Smooth muscle cell of trachea (primary cell): ENCODE measurements around the gene ASPDH. TPM values are rescaled to one million over a fixed set of nuclear protein-coding genes. Genes with fewer than 3 reads are reported as not detected.

Experiments used
- total RNA-seq: library from RNA; depleted of rRNA; stranded (reverse); fragments of >200 nt; gene quantifications from 2 replicates; pipeline ENCODE4 v1.2.1, GENCODE V29; 2014

The ASPDH gene
- not detected in 2 replicates for total RNA-seq

DNA sequence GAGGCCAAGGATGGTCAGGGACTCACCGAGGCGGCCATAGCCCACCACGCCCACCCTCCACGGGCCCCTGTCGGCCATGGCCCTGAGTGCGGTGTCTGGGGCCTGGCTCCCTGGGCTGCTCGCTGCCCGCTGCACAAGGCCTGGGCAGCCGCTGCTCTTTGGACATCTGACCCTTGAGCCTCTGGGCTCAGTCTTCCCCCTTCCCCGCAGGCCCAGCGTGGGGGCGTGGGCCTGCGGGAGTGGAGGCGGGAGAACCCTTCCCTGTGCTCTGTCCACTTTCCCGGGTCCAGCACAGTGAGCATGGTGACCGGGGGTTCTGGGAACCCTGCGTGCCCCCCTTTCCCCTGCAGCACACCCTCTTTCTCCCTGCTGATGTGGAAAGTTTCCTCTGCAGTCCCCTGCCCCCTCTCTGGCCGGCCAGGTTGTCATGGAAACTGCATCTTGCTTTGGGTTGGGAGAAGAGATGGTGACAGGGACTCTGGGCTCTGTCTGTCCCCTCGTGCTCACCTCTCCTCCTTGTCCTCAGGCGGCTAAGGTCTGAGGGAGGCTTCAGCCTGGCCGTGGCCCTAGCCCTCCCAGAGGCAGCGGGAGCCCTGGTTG, at the start of gene ASPDH:
Gene ASPDH, minus strand, starts transcription at position 168 of the 600 bp plus-strand sequence. Its CDS starts 90 bp downstream, at position 78.

DNA sequence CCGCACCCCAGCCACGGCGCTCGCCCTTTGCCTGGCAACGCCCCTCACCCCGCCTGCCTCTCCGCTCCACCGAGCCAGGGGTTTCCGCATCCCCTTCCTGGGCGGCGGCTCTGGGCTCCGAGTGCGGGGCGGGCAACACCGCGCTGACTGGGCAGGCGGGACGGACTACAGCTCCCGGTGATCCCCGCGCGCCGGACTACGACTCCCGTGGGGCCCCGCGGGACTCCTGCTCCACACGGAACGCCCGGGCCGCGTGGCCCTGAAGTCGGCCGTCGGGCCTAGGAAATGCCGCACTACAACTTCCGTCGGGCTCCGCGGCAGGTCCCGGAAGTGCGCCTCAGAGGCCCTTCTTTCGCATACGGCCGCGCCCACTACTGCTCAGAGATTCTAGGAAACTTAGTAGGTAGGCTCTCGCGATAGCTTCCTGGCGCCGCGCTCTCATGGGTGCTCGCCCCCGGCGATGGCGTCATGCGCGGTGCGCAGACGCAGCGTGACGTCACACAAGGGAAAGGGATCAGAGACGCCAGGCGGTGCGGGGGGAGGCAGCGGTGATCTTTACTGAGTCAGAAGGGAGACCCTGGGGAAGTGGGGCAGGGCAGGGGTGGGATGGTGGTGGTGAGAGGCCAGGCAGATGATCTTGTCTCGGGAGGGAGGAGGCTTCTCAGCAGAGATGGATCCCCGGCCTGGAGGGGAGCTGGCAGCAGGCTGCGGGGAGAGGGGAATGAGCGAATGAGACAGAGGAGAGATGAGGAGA, 2.5 kb downstream of the ASPDH start, which contains the start of gene JOSD2:
Gene JOSD2, minus strand, starts transcription at position 123 of the 754 bp plus-strand sequence. CDS start 760 bp downstream, outside the sequence.

DNA sequence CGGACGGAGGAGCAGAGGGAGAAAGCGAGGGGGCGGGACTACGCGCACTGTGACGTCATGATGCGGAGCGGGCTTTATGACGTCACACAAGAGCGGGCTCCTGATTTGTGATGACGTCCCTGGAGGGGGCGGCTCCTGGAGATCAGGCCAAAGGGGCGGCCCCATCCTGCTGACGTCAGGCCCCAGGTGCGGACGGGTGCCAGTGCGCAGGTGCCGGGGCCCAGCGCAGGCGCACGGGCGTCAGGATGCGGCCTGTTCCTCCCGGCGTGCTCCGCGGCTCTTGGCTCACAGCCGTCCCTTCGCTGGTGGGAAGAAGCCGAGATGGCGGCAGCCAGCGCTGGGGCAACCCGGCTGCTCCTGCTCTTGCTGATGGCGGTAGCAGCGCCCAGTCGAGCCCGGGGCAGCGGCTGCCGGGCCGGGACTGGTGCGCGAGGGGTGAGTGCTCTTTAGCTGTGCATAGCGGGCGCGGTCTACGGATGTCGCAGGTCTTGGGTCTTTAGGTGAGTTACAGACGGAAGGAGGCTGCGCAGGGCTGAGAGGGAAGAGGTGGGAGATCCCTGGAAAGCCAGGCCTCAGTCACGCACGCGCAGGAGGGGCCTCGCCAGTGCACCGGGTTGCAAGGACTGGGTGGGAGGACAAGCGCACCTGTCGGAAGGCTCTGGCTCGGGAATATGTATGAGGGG, 37.3 kb downstream of the ASPDH start, which contains the start of the genes EMC10 and GARIN5A:
Gene EMC10, plus strand, starts transcription at position 284 of the 683 bp plus-strand sequence. Its CDS starts 38 bp downstream, at position 322.
Gene GARIN5A, minus strand, starts transcription at position 625 of the 683 bp plus-strand sequence. Its CDS starts 460 bp downstream, at position 165.

Other genes starting within 250 kb of the ASPDH start
- not detected in 2 replicates for gene KCNC3, start 184.5 kb downstream of the ASPDH start, total RNA-seq
- gene NAPSA, start 148.3 kb downstream of the ASPDH start, total RNA-seq, result 0.29 and 0.50 TPM in 2 replicates
- gene NR1H2, start 137.5 kb downstream of the ASPDH start, total RNA-seq, result 60.5 and 120 TPM in 2 replicates
- 18.5 and 45.8 TPM in 2 replicates for gene POLD1, start 129.6 kb downstream of the ASPDH start, total RNA-seq
- 3.0 TPM in 1 of 2 replicates, not detected in the other for gene SPIB, start 95.0 kb downstream of the ASPDH start, total RNA-seq
- not detected in 2 replicates for gene MYBPC2, start 81.0 kb downstream of the ASPDH start, total RNA-seq
- gene EMC10, start 37.4 kb downstream of the ASPDH start, total RNA-seq, result 38.0 and 58.7 TPM in 2 replicates
- gene GARIN5A, start 37.1 kb downstream of the ASPDH start, total RNA-seq, result 0.15 and 0.33 TPM in 2 replicates
- 42.2 and 49.1 TPM in 2 replicates for gene JOSD2, start 2.7 kb downstream of the ASPDH start, total RNA-seq
- gene LRRC4B, start 54.5 kb upstream of the ASPDH start, total RNA-seq, result under 0.01 and 2.0 TPM in 2 replicates
- under 0.01 and 0.17 TPM in 2 replicates for gene SYT3, start 126.0 kb upstream of the ASPDH start, total RNA-seq
- not detected in 2 replicates for gene C19orf81, start 135.5 kb upstream of the ASPDH start, total RNA-seq
- gene SHANK1, start 205.9 kb upstream of the ASPDH start, total RNA-seq, result 7.3 and 8.6 TPM in 2 replicates
- 64.9 and 117 TPM in 2 replicates for gene CLEC11A, start 209.5 kb upstream of the ASPDH start, total RNA-seq